GM18870 (cell line): ENCODE measurements around the gene LSR.

ENCODE experiments used
- ATAC-seq: cut with Tn5 transposase; IDR thresholded peaks from one replicate; pipeline ENCODE4 v1.9.1; 2021; ENCODE audit warnings: moderate library complexity; ENCODE audit not compliant: unreplicated experiment

Gene LSR

DNA sequence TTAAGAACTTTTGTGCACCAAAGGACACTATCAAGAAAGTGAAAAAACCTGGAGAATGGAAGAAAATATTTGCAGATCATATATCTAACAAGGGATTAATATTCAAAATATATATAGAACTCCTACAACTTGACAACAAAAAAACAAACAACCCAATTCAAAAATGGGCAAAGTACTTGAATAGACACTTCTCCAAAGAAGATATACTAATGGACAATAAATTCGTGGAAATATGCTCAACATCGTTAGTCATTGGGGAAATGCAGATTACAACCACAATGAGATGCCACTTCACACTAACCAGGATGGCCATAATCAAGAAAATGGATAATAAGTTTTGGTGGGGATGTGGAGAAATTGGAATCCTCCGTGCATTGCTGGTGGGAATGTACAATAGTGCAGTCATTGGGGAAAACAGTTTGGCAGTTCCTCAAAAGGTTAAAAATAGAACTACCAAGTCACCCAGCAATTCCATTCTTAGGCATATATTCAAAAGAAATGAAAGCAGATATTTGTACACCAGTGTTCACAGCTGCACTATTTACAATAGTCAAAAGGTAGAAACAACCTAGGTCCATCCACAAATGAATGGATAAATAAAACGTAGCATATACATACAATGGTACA lies 2.2 kb upstream of the LSR start:
- ATAC-seq = no peak

DNA sequence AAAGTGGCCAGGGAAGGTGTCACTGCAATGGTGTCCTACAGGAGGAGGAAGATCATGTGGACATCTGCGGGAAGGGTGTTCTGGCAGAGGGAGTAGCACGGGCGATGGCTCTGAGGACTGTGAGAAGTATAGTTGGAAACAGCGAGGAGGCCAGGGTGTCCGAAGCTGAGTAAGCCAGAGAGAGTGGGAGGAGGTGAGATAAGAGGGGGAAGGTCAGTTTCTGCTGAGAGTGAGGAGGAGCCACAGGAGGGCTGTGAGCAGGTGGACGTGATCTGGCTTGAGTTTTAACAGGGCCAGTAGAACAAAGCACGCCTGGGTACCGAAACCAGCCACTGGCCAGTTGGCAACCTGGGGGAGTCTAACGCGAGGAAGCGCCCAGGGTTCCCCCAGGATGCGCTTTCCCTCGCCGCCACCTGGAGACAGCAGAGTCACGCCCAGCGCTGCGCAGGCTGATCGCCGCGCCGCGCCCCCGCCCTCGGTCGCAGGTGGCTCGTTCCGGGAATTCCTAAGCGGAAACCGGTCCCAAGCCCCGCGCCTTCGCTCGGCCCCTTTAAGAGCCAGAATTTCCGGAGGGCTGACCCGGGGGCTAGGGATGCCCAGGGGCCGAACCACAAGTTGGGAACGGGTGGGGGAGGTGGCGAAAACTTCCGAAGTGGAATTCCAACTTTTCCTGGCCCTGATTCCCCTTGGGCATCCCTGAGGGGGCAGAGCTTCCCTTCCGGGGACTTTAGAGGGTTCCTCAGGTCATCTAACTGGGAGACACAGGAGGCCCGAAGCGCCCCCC lies 1.1 kb upstream of the LSR start:
- ATAC-seq = peak; percentile 39

DNA sequence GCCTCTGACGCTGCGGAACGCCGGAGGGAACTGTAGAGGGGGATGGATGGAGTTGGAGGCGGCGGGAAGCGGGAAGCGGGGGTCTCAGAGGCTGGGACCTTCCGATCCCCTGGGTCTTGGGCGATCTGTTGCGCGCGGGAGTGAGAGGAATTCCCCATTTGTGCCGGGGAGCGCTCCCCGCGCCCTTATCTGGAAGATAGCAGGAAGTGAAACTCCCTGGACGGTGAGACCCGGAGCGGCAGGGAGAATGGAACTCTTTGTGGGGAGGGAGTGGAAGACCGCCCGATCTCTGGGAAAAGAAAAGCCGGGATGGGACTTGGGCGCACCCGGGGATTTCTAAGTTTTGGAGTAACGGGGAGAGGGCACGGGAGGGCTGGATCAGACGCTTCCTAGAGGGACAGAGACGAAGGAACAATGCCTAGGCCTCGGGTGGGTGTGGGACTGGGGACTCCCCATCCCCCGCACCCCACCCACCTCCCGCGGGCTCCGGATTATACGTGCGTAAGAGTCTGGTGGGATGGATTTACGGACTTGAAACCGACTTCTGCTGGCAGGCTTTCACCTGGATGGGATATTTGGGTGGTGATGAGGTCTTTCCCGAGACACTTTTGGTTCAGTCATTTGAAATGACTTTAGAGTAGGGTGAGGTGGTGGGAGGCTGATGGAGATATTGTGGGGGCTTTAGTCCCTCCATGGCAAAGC lies 495 bp downstream of the LSR start:
- ATAC-seq = no peak

- no peak for ATAC-seq
Measured at GRCh38 chr19:35249848-35250711, 1.3 kb downstream of the LSR start.

DNA sequence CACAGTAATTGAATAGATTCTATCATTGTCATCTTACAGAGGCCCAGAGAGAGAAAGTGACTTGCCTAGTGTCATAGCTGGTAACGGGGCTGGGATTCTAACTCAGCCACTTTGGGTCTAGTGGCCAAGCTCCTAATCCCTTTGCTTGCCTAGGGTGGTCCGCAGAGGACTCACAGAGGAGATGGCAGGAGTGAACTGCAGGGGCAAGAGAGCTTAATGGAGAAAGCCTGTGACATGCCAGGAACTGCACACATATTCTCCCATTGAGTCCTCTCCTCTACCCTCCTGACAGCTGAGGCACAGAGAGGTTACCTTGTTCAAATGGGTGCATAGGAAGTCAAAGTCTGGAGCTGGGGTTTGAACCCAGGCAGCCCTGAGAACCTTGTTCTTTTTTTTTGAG lies 2.7 kb downstream of the LSR start:
- ATAC-seq = no peak

DNA sequence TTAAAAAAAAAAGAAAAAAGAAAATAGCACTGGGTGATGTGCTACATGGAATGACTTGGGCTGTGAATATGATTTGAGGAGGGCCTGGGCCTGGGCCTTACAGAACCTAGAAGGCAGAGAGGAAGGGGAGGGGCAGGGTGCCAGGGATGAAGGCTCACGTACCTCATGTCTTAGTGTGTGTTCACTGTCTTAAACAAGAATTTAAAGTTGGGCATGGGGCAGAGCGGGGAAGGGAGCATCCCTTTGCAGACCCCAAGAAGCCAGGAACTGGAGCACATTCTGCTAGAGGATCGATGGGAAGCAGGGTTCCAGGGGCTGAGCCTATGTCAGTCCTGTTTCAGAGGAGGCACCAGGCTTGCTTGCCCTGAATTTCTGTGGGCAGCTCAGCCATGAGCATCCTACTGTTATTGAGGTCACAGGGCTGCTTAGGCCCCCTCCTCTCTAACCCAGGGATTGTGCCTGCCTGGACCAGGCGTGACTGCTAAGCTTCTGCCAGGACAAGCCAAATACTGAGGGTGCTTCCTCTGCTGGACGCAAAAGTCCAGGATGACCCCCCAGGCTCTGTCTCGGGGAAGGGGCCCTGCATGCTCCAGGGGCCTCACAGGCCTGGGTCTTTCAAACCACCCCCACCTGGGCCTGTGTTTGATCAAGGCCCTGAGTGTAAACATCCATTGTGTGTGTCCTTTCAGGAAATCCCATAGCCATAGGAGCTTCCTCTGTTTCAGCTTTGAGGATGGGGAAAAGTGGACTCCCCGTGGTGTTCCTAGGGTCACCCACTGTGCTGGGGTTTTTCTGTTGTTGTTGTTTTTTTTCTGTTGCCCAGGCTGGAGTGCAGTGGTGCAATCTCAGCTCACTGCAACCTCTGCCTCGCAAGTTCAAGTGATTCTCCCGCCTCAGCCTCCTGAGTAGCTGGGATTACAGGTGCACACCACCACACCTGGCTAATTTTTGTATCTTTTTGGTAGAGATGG lies 4.8 kb downstream of the LSR start:
- ATAC-seq = no peak

GRCh38 chr19:35254341-35255297 lies 5.8 kb downstream of the LSR start:
- ATAC-seq = no peak

GRCh38 chr19:35256566-35256965 lies 7.8 kb downstream of the LSR start:
- ATAC-seq = no peak

- ATAC-seq = no peak
Measured at GRCh38 chr19:35257113-35257461, 8.3 kb downstream of the LSR start.

GRCh38 chr19:35260694-35261304 lies 12.0 kb downstream of the LSR start:
- ATAC-seq = no peak

DNA sequence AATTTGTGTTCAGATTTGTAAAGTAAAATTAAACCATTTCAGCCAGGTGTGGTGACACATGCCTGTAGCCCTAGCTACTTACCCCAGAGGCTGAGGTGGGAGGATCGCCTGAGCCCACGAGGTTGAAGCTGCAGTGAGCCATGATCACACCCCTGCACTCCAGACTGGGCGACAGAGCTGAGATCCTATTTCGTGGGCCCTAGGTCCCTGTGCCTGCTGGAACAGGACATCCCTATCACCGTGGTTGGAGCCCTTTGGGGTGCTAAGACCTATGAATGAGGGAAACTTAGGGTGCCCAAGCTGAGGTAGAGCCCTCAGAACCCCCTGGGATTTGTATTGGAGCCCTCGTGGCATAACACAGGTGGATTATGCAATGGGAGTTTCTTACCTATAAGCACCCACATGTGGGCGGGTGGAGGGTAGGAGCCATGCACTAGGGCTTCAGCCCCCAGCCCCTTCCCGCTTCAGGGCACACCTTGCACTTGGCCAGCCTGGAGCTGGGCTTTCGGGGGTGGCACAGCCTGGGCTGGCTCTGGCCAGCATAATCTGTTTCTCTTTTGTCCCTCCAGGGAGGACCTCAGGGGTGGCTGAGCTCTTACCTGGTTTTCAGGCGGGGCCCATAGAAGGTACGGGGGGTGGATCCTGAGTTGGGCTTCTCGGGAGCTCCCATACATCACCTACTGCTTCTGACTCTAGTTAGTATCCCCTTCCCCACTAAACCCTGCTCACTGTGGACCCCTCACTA lies 12.7 kb downstream of the LSR start:
- no peak for ATAC-seq

GRCh38 chr19:35262101-35262761 lies 13.4 kb downstream of the LSR start:
- no peak for ATAC-seq

- no peak for ATAC-seq
Measured at GRCh38 chr19:35264268-35265125, 15.7 kb downstream of the LSR start.

DNA sequence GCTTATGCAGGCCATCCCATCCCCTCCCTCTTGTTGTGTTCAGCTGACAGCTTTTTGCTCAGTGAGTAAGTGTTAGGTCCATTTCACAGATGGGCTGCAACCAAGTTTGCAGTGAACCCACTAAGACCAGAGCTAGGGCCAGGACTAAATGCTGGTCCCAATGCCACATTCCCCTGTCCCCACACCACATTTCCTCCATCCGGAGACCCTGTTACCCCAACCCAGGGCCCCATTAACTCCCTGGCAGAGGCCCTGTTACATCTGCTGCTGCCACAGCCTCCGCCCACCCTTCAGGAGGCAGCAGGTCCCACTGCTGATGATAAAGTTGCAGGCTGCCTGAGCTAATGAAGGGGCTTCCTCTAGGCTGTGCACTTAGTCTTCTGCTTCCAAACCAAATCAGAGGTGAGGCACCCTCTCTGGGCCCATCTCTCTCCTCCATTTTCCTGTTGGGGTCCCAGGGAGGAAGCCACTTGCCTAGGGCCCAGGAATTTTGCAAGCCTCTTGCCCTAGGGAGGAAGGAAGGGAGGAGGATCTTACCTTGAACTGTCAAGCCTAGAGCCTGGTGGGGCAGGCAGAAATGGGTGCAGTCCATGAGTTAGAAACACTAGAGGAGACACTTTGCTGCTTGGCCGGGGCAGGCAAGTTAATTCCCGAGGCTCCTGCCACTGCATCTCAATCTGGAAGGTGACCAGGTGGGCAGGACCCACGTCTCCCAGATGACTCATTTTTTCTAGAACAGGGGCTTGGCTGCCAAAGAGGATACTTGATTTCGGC lies 16.5 kb downstream of the LSR start:
- no peak for ATAC-seq

- no peak for ATAC-seq
Measured at GRCh38 chr19:35265900-35266519, 17.2 kb downstream of the LSR start.
